ENCODE results near the gene ZNF511.

ZNF511 gene

GRCh38 chr10:133295426-133296320 is 13.0 kb upstream of the ZNF511 start:
- no peak for DNase-seq

GRCh38 chr10:133297504-133297903 is 11.2 kb upstream of the ZNF511 start:
- DNase-seq = no peak

GRCh38 chr10:133298466-133298865 is 10.2 kb upstream of the ZNF511 start:
- no peak for DNase-seq

- DNase-seq = no peak
Observed at GRCh38 chr10:133299224-133299623, 9.5 kb upstream of the ZNF511 start.

DNA sequence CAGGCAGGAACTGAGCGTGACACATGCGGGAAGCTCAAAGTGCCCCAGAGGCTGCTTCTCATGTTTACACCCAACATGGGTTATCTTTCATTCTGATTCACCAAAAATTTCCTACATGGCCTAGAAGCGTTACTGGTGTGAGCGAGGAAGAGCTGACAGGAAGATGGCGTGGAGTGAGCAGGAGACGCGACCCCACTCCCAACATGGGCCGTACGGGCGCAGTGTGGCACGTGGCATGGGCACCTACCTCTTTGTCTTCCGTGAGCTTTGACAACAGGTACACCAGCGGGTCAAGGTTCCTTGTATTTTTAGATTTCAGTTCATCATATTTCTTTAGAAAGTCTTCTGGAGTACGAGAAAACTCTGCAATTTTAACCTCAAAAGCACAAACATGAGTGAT is 9.0 kb upstream of the ZNF511 start:
- DNase-seq = no peak

- DNase-seq = no peak
Observed at GRCh38 chr10:133302230-133302629, 6.5 kb upstream of the ZNF511 start.

DNA sequence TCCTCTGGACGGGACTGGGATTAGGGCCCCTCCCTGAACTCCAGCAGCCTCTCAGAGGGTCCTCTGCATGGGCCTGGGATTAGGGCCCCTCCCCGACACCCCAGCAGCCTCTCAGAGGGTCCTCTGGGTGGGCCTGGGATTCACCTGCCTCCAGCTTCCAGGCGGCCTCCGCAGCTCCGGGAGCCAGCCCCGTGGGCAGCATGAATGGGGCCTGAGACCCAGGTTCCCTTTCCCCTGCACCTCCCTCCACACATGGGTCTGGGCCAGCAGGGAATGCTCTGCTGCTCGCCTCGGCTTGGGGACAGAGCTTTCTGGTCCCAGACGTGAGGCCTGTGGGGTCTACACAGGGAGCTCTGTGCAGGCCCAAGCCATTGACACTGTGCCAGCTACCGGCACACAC is 5.5 kb upstream of the ZNF511 start:
- DNase-seq = no peak

DNA sequence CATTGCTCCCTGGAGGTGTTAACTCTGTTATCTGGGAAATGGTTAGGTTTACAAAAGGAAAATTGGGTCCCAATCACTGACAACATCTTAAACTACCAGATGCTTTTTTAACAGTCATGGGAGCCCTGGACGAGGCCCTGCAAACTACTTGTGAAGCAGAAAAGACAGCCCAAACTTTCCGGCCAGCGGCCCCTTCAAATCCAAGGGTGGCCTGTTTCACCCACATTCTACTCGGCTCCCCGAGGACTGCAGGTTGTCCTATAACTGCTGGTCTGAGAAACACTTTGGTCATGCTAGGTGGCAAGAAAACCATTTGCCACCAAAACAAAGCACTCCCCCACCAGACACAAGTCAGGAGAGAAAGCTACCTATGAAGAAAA is 2.6 kb upstream of the ZNF511 start:
- no peak for DNase-seq

- DNase-seq = no peak
Observed at GRCh38 chr10:133306941-133307379, 1.8 kb upstream of the ZNF511 start.

DNA sequence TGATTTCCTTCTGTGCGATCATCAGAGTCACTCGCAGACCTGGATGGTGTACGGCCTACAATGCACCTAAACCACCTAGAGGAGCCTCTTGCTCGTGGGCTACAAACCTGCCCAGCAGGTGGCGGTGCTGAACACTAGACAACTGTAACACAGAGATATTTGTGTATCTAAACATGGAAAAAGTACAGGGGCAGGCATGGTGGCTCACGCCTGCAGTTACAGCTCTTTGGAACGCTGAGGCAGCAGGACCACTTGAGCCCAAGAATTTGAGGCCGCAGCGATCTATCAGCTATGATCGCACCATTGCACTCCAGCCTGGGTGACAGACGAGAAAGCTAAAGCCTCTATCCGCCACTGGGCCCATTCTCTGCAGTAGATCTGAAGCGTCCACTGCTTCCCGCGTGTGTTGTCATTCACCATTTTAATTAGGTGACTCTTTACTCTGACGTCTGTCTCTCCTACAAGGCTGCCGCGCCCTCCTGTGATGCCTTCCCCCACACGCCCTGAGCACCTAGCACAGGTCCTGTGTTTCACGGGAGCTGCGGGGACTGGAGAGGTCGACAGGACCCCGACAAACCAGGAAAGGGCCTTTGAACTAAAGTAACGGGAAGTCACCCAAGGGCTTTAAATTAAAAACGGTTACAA is 816 bp upstream of the ZNF511 start:
- DNase-seq = no peak

- DNase-seq = peak; percentile 71
Observed at GRCh38 chr10:133309100-133309719, 496 bp downstream of the ZNF511 start.

DNA sequence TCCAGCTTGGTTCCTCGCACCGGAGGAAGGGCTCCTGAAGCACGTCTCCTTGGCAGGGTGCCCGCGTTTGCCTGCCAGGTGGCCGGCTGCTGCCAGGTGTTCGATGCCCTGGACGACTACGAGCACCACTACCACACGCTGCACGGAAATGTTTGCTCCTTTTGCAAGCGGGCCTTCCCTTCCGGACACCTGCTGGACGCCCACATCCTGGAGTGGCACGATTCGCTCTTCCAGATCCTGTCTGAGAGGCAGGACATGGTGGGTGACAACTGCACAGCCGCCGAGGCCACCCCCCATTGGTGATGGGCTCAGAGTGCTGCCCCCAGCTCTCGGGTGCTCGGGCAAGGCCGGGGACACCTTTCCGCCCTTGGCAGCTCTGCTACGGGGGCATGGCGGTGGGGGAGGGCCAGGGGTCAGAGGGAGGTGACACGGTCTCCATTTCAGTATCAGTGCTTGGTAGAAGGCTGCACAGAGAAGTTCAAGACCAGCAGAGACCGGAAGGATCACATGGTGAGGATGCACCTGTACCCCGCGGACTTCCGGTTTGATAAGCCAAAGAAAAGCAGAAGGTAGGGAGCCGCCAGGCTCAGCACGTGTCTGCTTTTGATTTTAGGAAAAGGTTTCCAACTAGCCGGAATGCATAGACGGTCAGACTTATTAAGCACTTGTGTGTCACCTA is 1.1 kb downstream of the ZNF511 start:
- peak; percentile 50 for DNase-seq

DNA sequence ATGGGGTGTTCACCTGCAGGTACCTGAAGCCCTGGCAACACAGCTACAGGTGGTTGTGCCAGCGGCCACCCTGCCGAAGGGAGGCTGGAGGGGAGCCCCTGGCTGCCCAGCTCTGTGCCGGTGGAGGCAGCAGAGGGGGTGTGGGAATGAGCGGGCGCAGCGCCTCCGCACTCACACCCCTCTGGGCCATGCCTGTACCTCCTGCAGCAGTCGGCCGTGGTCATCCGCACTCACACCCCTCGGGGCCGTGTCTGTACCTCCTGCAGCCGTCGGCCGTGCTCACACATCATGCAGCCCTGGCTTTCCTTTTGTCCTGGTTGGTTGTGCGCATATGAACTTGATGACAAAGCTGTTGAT is 1.7 kb downstream of the ZNF511 start:
- DNase-seq = no peak

DNA sequence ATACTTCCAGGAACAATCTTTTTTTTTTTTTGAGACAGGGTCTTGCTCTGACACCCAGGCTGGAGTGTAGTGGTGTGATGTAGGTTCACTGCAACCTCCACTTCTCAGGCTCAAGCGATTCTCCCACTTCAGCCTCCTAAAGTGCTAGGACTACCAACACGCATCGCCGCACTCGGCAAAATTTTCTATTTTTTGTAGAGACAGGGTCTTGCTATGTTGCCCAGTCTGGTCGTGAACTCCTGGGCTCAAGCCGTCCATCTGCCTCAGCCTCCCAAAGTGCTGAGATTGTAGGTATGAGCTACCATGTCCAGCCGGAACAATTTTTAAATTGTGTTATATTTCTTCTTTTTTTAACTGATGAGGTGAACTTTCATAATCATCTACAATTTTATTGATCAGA is 2.1 kb downstream of the ZNF511 start:
- no peak for DNase-seq

- no peak for DNase-seq
Observed at GRCh38 chr10:133311570-133311969, 2.9 kb downstream of the ZNF511 start.

DNA sequence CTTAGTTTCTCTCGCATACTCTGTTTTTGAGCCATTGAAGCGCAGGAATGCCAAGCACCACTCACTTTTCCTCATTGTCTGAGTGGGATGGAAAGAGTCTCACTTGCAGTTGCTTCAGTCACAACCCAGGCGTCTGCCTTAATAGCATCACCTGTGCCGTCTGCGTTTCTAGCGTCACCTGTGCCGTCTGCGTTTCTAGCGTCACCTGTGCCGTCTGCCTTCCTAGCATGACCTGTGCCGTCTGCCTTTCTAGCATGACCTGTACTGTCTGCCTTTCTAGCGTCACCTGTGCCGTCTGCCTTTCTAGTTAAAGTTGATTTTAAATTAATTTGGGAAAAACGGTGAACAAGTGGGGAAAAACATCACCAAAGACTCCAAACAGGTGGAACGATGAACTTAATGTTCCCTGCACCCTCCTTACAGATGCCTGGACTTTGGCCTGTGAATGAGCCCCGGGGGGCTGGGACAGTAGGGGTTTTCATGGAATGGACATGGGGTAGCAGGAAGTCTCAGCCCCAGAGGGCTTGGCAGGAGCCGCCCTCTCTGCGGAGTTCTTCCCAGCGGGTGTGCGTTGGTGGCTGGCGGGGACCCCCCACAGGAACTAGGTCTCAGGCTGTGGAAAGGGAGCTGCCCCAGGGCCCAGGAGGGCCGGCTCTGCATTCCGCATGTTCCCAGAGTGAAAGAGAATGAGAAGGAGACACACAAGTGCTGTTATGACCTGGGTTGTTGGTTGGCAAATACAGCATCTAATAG is 3.5 kb downstream of the ZNF511 start:
- DNase-seq = no peak

DNA sequence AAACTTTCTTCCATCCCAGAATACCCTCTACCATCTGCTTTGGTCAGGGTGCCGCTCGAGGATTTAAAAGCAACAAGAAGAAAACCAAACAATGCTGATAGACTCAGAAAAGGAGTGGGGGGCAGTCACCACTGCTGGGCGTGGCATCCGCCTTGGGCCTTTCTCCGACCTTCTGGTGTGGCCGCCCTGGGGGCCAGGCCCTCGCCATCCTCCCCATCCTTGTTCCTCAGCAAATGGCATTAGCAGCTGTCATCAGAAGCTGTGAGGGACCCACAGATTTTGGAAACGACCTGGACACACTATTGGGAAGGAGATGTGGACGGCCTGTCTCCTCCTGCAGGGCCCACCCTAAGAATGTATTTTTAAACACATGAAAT is 4.0 kb downstream of the ZNF511 start:
- DNase-seq = no peak

DNA sequence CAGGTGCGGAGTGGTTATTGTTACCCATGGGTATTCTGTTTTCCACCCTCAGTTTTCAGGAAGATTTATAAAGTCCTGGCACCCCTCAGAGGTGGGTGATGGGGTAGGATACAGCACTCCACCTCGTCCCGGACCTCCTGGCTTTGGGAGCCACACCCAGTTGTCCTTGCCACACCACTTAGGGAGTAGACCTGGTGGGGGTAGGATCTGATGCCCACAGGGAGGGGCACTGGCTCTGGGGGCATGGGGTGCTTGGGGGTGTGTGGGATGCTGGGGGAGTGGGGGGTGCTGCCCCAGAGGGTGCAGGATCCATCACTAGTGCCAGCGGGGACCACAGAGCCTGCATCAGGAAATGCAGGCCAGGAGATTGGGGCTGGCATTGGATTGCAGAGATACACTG is 4.5 kb downstream of the ZNF511 start:
- no peak for DNase-seq

GRCh38 chr10:133314911-133315310 is 6.2 kb downstream of the ZNF511 start:
- no peak for DNase-seq

DNA sequence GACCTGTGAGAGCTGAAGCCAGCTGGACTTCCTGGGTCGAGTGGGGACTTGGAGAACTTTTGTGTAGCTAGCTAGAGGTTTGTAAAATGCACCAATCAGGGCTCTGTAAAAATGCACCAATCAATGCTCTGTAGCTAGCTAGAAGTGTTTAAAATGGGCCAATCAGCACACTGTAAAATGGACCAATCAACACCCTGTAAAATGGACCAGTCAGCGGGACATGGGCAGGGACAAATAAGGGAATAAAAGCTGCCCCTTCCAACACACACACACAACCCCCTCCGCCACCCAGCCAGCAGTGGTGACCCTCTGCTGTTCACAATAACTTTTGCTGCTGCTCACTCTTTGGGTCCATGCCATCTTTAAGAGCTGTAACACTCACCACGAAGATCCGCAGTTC is 7.1 kb downstream of the ZNF511 start:
- DNase-seq = no peak

DNA sequence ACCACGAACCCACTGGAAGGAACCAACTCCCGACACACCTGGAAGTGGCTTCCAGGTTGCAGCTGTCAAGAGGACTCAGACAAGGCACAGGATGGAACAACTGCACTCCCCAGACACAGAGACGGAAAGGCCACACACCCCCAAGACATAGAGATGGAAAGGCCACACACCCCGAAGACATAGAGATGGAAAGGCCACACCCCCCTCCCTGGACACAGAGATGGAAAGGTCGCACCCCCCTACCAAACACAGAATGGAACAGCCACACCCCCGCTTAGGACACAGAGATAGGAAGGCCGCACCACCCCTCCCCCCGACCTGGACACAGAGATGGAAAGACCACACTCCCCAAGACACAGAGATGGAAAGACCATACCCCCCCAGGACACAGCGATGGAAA is 7.6 kb downstream of the ZNF511 start:
- DNase-seq = no peak

- no peak for DNase-seq
Observed at GRCh38 chr10:133316732-133317131, 8.0 kb downstream of the ZNF511 start.
